HCT116 (cell line): ENCODE results near the gene SELENBP1. TPM values are rescaled to one million over a fixed set of nuclear protein-coding genes. Genes with fewer than 3 reads are reported as not detected.

ENCODE experiments used
- ATAC-seq: fragments of 200-7000 bp; cut with Tn5 transposase; 2 replicates; pipeline ENCODE4 v1.9.1; 2020; ENCODE audit warnings: mild to moderate bottlenecking, moderate library complexity
- BruUV-seq: library from RNA; stranded (reverse); fragments of 400-500 nt; replicated peaks from 2 replicates; lab custom pipeline; 2021; lab: Mats Ljungman, UMichigan
- CTCF ChIA-PET: fragments of 300-600 bp; sonication (Branson Sonifier 250); formaldehyde crosslinking; loops from one replicate; lab custom pipeline; 2021; ENCODE audit warnings: antibody characterized with exemption; lab: Charles Lee
- POLR2A ChIA-PET: fragments of 300-600, 350-600 bp; sonication (Branson Sonifier 250); formaldehyde crosslinking; loops from one replicate; lab custom pipeline; 2021; ENCODE audit warnings: antibody characterized with exemption; lab: Charles Lee
- RAD21 ChIA-PET, 2 experiments: fragments of 300-600 bp; sonication (Branson Sonifier 250); formaldehyde crosslinking; loops; one replicate each; lab custom pipeline; 2023; ENCODE audit warnings: low total read pairs in 2 of 2; ENCODE audit not compliant: uncharacterized antibody in 2 of 2, unreplicated experiment in 2 of 2, low non-redundant PET in 1 of 2; lab: Charles Lee
- DNase-seq: peaks from one replicate; pipeline ENCODE4 v3.0.0-alpha.2; 2010; ENCODE audit warnings: low read depth, low spot score
- H2AFZ ChIP-seq: fragments of 200-600 bp; shearing (Covaris generic), sonication (generic); 2 replicates; pipeline ENCODE4 v1.6.1; 2017; ENCODE audit warnings: low read depth, mixed run types, mixed read lengths, antibody characterized with exemption, low read length; ENCODE audit not compliant: poor library complexity, severe bottlenecking
- H3K27ac ChIP-seq: 2 replicates; pipeline ENCODE4 v1.5.1; 2012; ENCODE audit warnings: low read depth, low read length
- H3K27me3 ChIP-seq: fragments of 200-600 bp; sonication (generic); 2 replicates; pipeline ENCODE4 v1.6.1; 2016; ENCODE audit warnings: mixed run types, low read length, mixed read lengths; ENCODE audit not compliant: insufficient read depth
- H3K36me3 ChIP-seq, 2 experiments: fragments of 200-500 bp in 1 of 2; fragments of 200-600 bp in 1 of 2; sonication (Bioruptor generic) in 1 of 2; sonication (generic) in 1 of 2; 2 replicates each; pipeline versions ENCODE4 v1.5.1 to v1.6.1; 2014 to 2016; ENCODE audit warnings: low read length in 2 of 2, inconsistent platforms in 1 of 2, mixed read lengths in 1 of 2, mixed run types in 1 of 2; ENCODE audit not compliant: insufficient read depth in 2 of 2, control insufficient read depth in 1 of 2
- H3K4me1 ChIP-seq, 2 experiments: fragments of 200-600 bp in 1 of 2; sonication (generic) in 1 of 2; 2 replicates each; pipeline versions ENCODE4 v1.5.1 to v1.6.1; 2012 to 2017; ENCODE audit warnings: low read length in 2 of 2, inconsistent platforms in 1 of 2, mild to moderate bottlenecking in 1 of 2, mixed read lengths in 1 of 2, mixed run types in 1 of 2, moderate library complexity in 1 of 2; ENCODE audit not compliant: insufficient read depth in 2 of 2, control insufficient read depth in 1 of 2
- H3K4me2 ChIP-seq: fragments of 200-600 bp; sonication (generic); 2 replicates; pipeline ENCODE4 v1.6.1; 2017; ENCODE audit warnings: mixed run types, low read length, mixed read lengths
- H3K4me3 ChIP-seq, 2 experiments: fragments of 200-600 bp in 1 of 2; sonication (generic) in 1 of 2; replicated peaks in 1 of 2; 2 replicates each; pipeline ENCODE4 v1.5.1; 2011 to 2016; ENCODE audit warnings: low read length in 2 of 2, control low read depth in 1 of 2, low read depth in 1 of 2, mild to moderate bottlenecking in 1 of 2, mixed read lengths in 1 of 2, mixed run types in 1 of 2
- H3K79me2 ChIP-seq: fragments of 200-600 bp; sonication (generic); 2 replicates; pipeline ENCODE4 v1.6.1; 2017; ENCODE audit warnings: mild to moderate bottlenecking, mixed run types, low read length, moderate library complexity, mixed read lengths; ENCODE audit not compliant: insufficient read depth
- H3K9ac ChIP-seq: fragments of 200-600 bp; sonication (generic); 2 replicates; pipeline ENCODE4 v1.6.1; 2016; ENCODE audit warnings: low read length, mixed read lengths
- H3K9me2 ChIP-seq: fragments of 200-600 bp; sonication (generic), shearing (Covaris generic); 2 replicates; pipeline ENCODE4 v1.6.1; 2017; ENCODE audit warnings: mixed run types, mild to moderate bottlenecking, moderate library complexity; ENCODE audit not compliant: insufficient read depth
- H3K9me3 ChIP-seq, 2 experiments: fragments of 200-500 bp in 1 of 2; fragments of 200-600 bp in 1 of 2; sonication (Bioruptor generic) in 1 of 2; sonication (generic) in 1 of 2; 2 replicates each; pipeline ENCODE4 v1.6.1; 2014 to 2017; ENCODE audit warnings: low read length in 2 of 2, mixed read lengths in 2 of 2, inconsistent platforms in 1 of 2, low read depth in 1 of 2, mild to moderate bottlenecking in 1 of 2, mixed run types in 1 of 2, moderate library complexity in 1 of 2; ENCODE audit not compliant: control insufficient read depth in 1 of 2, insufficient read depth in 1 of 2
- H4K20me1 ChIP-seq: fragments of 200-600 bp; sonication (generic), shearing (Covaris generic); 2 replicates; pipeline ENCODE4 v1.6.1; 2017; ENCODE audit warnings: mixed run types, mild to moderate bottlenecking, moderate library complexity; ENCODE audit not compliant: insufficient read depth
- CTCF ChIP-seq, 3 experiments: fragments of 200-600 bp in 1 of 3; sonication (generic) in 1 of 3; IDR thresholded peaks in 2 of 3; conservative IDR thresholded peaks in 1 of 3; 2 replicates each; pipeline ENCODE4 v1.5.1; 2012 to 2017; ENCODE audit warnings: low read depth in 2 of 3, low read length in 2 of 3, antibody characterized with exemption in 1 of 3, borderline replicate concordance in 1 of 3, control low read depth in 1 of 3, mild to moderate bottlenecking in 1 of 3, mixed read lengths in 1 of 3, mixed run types in 1 of 3, moderate library complexity in 1 of 3; ENCODE audit not compliant: insufficient read depth in 1 of 3
- ELF1 ChIP-seq: IDR thresholded peaks from 2 replicates; pipeline ENCODE4 v1.6.1; 2012; ENCODE audit warnings: low read depth, borderline replicate concordance
- EZH2 ChIP-seq: fragments of 200-600 bp; sonication (generic); IDR thresholded peaks from 2 replicates; pipeline ENCODE4 v1.6.1; 2017; ENCODE audit warnings: antibody characterized with exemption, mixed run types
- JUND ChIP-seq: IDR thresholded peaks from 2 replicates; pipeline ENCODE4 v1.6.1; 2012
- POLR2AphosphoS5 ChIP-seq: IDR thresholded peaks from 2 replicates; pipeline ENCODE4 v1.6.1; 2011; ENCODE audit warnings: mild to moderate bottlenecking, low read depth, low read length, moderate library complexity
- SIN3A ChIP-seq: IDR thresholded peaks from 2 replicates; pipeline ENCODE4 v1.6.1; 2012; ENCODE audit warnings: low read depth
- SP1 ChIP-seq: IDR thresholded peaks from 2 replicates; pipeline ENCODE4 v1.6.1; 2012; ENCODE audit warnings: low read depth
- intact Hi-C: fragments of 100-400 bp; cut with micrococcal nuclease; formaldehyde crosslinking; loops from 2 replicates; pipeline ENCODE4 v1.10.0; 2022
- total RNA-seq: library from RNA; stranded (reverse); gene quantifications from one replicate; pipeline ENCODE4 v1.2.1, GENCODE V29; 2021; ENCODE audit not compliant: unreplicated experiment

SELENBP1 gene
- total RNA-seq, 1 experiment from 2014 or later, result 0.42 TPM

- intact Hi-C loops, result loop anchor here (5.0 kb wide), 1 partner anchor 129 kb away; the partner anchor contains the start of gene PIP5K1A
- RAD21 ChIA-PET, result interaction anchor here in 1 of 2 experiments (1.3 to 1.6 kb wide), 2 partner anchors 14 to 26 kb away, joined by 4 to 6 read pairs; no protein-coding TSS in a partner anchor
- CTCF ChIA-PET, result interaction anchor here (1.5 to 1.9 kb wide), 3 partner anchors 14 to 26 kb away, joined by 3 to 23 read pairs (median 8); no protein-coding TSS in a partner anchor
- TF ChIP-seq SIN3A (no peak), EZH2 (no peak), POLR2AphosphoS5 (no peak), ELF1 (no peak), SP1 (no peak), CTCF (IDR thresholded peaks at IDR 0.05 in 2 of 3, conservative IDR thresholded peaks at IDR 0.05 in 1 of 3; ENCODE audit: borderline replicate concordance in 1 of 3, insufficient read depth in 1 of 3, low read depth in 2 of 3, low read length in 2 of 3) (no peak), JUND (no peak)
- H3K9ac ChIP-seq, result peak overlapping the region; percentile 73
- H2AFZ ChIP-seq, result no peak overlapping the region
- peak overlapping the region; percentile 80 to 82 for H3K4me3 ChIP-seq
- H3K36me3 ChIP-seq, result no peaks in the 10 kb centered on the region; a peak in 1 of 4 replicates
- DNase-seq, result no peak
- H3K9me3 ChIP-seq, result no peaks in the 10 kb centered on the region
- peaks cover 12 to 24% of the 10 kb centered on the region in 2 experiments for H3K4me1 ChIP-seq
- no TSS peak for BruUV-seq
- peak overlapping the region; percentile 96 for H3K4me2 ChIP-seq
- no peaks in the 10 kb centered on the region for H4K20me1 ChIP-seq
- peaks cover 14% of the 10 kb centered on the region for H3K79me2 ChIP-seq
- no peaks in the 10 kb centered on the region for H3K27me3 ChIP-seq
- peak; percentile 48 for ATAC-seq
- H3K27ac ChIP-seq, result peak overlapping the region; percentile 80
- POLR2A ChIA-PET, result interaction anchor here (1.8 to 2.3 kb wide), 4 partner anchors 13 to 45 kb away, joined by 8 to 18 read pairs (median 10); partner anchors contain the start of gene ZNF687
- no peaks in the 10 kb centered on the region for H3K9me2 ChIP-seq
These were observed 45.8 kb downstream of the SELENBP1 start for GRCh38 chr1:151326619-151327222.
